Heart left ventricle (tissue), 16 donors: ENCODE measurements around the gene INPP4B. TPM values are rescaled to one million over a fixed set of nuclear protein-coding genes. Genes with fewer than 3 reads are reported as not detected.

Experiments used
- ATAC-seq, 4 donors: fragments of 200-7000 bp; cut with Tn5 transposase; one replicate each; pipeline ENCODE4 v1.9.1; 2020 to 2022; ENCODE audit warnings: moderate library complexity in 4 of 4, mild to moderate bottlenecking in 3 of 4, moderate number of reproducible peaks in 1 of 4
- DNase-seq, 5 donors: peaks; one replicate each; pipeline ENCODE4 v3.0.0-alpha.2; 2020
- H3K27ac ChIP-seq, 12 donors: fragments of 200-600 bp; sonication (generic) in 4 of 12; one replicate each; pipeline versions ENCODE4 v1.5.0 to v1.8.0; 2016 to 2022; ENCODE audit warnings: mild to moderate bottlenecking in 2 of 12
- H3K27me3 ChIP-seq, 9 donors: fragments of 200-600 bp; sonication (generic) in 2 of 9; one replicate each; pipeline versions ENCODE4 v1.5.1 to v1.8.0; 2016 to 2022; ENCODE audit warnings: mild to moderate bottlenecking in 3 of 9
- H3K36me3 ChIP-seq, 9 donors: fragments of 200-600 bp; sonication (generic) in 2 of 9; one replicate each; pipeline versions ENCODE4 v1.5.0 to v1.8.0; 2018 to 2022; ENCODE audit warnings: mild to moderate bottlenecking in 2 of 9
- H3K4me1 ChIP-seq, 12 donors: fragments of 200-600 bp; sonication (generic) in 4 of 12; one replicate each; pipeline versions ENCODE4 v1.5.0 to v1.8.0; 2016 to 2022; ENCODE audit warnings: mild to moderate bottlenecking in 3 of 12
- H3K4me3 ChIP-seq, 12 donors: fragments of 200-600 bp; sonication (generic) in 4 of 12; one replicate each; pipeline versions ENCODE4 v1.5.0 to v1.8.0; 2017 to 2022; ENCODE audit warnings: mild to moderate bottlenecking in 9 of 12, moderate library complexity in 4 of 12
- H3K9me3 ChIP-seq, 12 donors: fragments of 200-600 bp; sonication (generic) in 4 of 12; one replicate each; pipeline versions ENCODE4 v1.5.0 to v1.8.0; 2016 to 2022; ENCODE audit warnings: mild to moderate bottlenecking in 1 of 12
- CTCF ChIP-seq, 12 donors: fragments of 200-600 bp; sonication (generic) in 4 of 12; IDR thresholded peaks; one replicate each; pipeline versions ENCODE4 v1.5.0 to v1.8.0; 2018 to 2022; ENCODE audit warnings: antibody characterized with exemption in 12 of 12, mild to moderate bottlenecking in 5 of 12
- POLR2A ChIP-seq, 2 donors: fragments of 450-650 bp; IDR thresholded peaks; one replicate each; pipeline ENCODE4 v1.6.1; 2017; ENCODE audit warnings: antibody characterized with exemption in 2 of 2, mild to moderate bottlenecking in 2 of 2, moderate library complexity in 2 of 2
- WGBS, 4 donors: extraction: QIAGEN DNeasy Blood & Tissue Kit in 2 of 4; methylation state at CpG; one replicate each; pipeline versions ENCODE4 v1.1.5 to v1.1.7; 2013 to 2018; 5-methylcytosine and 5-hydroxymethylcytosine counted together
- intact Hi-C, 10 donors: fragments of 100-400 bp; cut with DNase I; formaldehyde crosslinking; loops; one replicate each; pipeline versions ENCODE4 v1.11.1 to v1.14.2; 2022
- polyA plus RNA-seq, 2 donors: library from polyadenylated mRNA; stranded (reverse); fragments of 200-250 nt; gene quantifications; one replicate each; pipeline ENCODE4 v1.2.3, GENCODE V29; 2013
- total RNA-seq, 9 donors: library from RNA; depleted of rRNA in 2 of 9; stranded (reverse); fragments of >200 nt in 2 of 9; fragmentation: NEBNext Ultra II Directional in 3 of 9; extraction: Animal tissue kit (Norgen Biotek cat#: 25700) in 3 of 9; gene quantifications; one replicate each; pipeline versions ENCODE4 v1.1.0 to v1.2.4, GENCODE V29; 2016 to 2023
- donor health status: ischemic (EF 13 %, LVEDD 7.1; RV severe dilation, severe dysfunction).
- donor health status: healthy with polysubstance abuse.
- donor health status: DM: no; HTN: yes; CAD: no.
- donor health status: DM: no; HTN: no; CAD: no.
- donor health status: ischemic (EF 25% LVEDD 6.9; RV normal size, moderate dysfunction).
- donor health status: ischemic (EF 25% LVEDD 5.7; RV mildly dilated, moderate dysfunction).
- donor health status: healthy.
- donor health status: DM: yes; HTN: yes; CAD: no.
- donor health status: ischemic (EF 35%, LVEDD 5.7; RV mildly dilated, moderate dysfunction).
- donor health status: nonischemic (EF 11% LVEDD 7.7; RV severe dilation, severe dysfunction).
- donor health status: DM: yes; HTN: yes; CAD: no.
- donor health status: PGD.
- donor health status: ischemic (EF 29% LVEDD 5.4; RV normal size, mild dysfunction).
- donor health status: nonischemic (EF 23%, LVEDD 6.1; RV moderate dilation, normal function).

The INPP4B gene
- total and polyA plus RNA-seq, 11 donors, result 5.5 to 128 (median 39.1) TPM

- ATAC-seq (peak in 2 of 4 donors; percentile 20 to 24), DNase-seq (no peak)
- no peak for TF ChIP-seq CTCF (IDR thresholded peaks at IDR 0.05)
- no peak for TF ChIP-seq POLR2A (IDR thresholded peaks at IDR 0.05)
- Histone ChIP-seq H3K9me3 (no peaks in the 10 kb centered on the region), H3K27ac (no peak overlapping the region), H3K4me1 (peaks cover 0 to 10% (median 0%) of the 10 kb centered on the region in 12 donors), H3K4me3 (no peak overlapping the region), H3K36me3 (no peaks in the 10 kb centered on the region), H3K27me3 (no peaks in the 10 kb centered on the region)
- intact Hi-C loops, result loop anchor here in 1 of 10 donors (5.0 kb wide), 1 partner anchor 172 kb away; no protein-coding TSS in a partner anchor
- WGBS, 4 donors, result 93 to 100% (median 94%) methylated on average over 1 to 4 of the region's 4 CpGs
Measured at GRCh38 chr4:142474398-142475087, 371.6 kb downstream of the INPP4B start.

- Histone ChIP-seq H3K27me3 (no peaks in the 10 kb centered on the region), H3K4me3 (no peak overlapping the region), H3K9me3 (no peaks in the 10 kb centered on the region), H3K36me3 (no peaks in the 10 kb centered on the region), H3K27ac (no peak overlapping the region), H3K4me1 (peaks cover 0 to 10% (median 0%) of the 10 kb centered on the region in 12 donors)
- 50 to 84% (median 72%) methylated on average over 1 to 4 of the region's 4 CpGs for WGBS, 4 donors
- peak in 2 of 4 donors; percentile 24 to 27 for ATAC-seq
- no peak for DNase-seq
- TF ChIP-seq CTCF (IDR thresholded peaks at IDR 0.05) (no peak), POLR2A (IDR thresholded peaks at IDR 0.05) (no peak)
- intact Hi-C loops, result no loop called here
Measured at GRCh38 chr4:142473960-142474338, 372.2 kb downstream of the INPP4B start.

GRCh38 chr4:142473218-142473959 is 372.7 kb downstream of the INPP4B start:
- 56 to 78% (median 65%) methylated on average over 5 of the region's 5 CpGs for WGBS, 4 donors
- intact Hi-C loops, result no loop called here
- DNase-seq (peak in 3 of 5 donors; percentile 35 to 51 (median 50)), ATAC-seq (peak; percentile 26 to 75 (median 64))
- H3K4me3 ChIP-seq, result no peak overlapping the region
- no peak for TF ChIP-seq POLR2A (IDR thresholded peaks at IDR 0.05)
- peak in 1 of 12 donors; percentile 6 for TF ChIP-seq CTCF (IDR thresholded peaks at IDR 0.05)
- peaks cover 0 to 10% (median 0%) of the 10 kb centered on the region in 12 donors for H3K4me1 ChIP-seq
- no peaks in the 10 kb centered on the region for H3K36me3 ChIP-seq
- no peaks in the 10 kb centered on the region for H3K9me3 ChIP-seq
- H3K27ac ChIP-seq, result no peak overlapping the region
- H3K27me3 ChIP-seq, result no peaks in the 10 kb centered on the region

- intact Hi-C loops, result no loop called here
- TF ChIP-seq POLR2A (IDR thresholded peaks at IDR 0.05) (no peak), CTCF (IDR thresholded peaks at IDR 0.05) (no peak)
- H3K9me3 ChIP-seq, result no peaks in the 10 kb centered on the region
- H3K4me1 ChIP-seq, result peaks cover 0 to 4% (median 0%) of the 10 kb centered on the region in 12 donors
- no peak overlapping the region for H3K4me3 ChIP-seq
- H3K27ac ChIP-seq, result no peak overlapping the region
- 87 to 96% (median 93%) methylated on average over 4 of the region's 4 CpGs for WGBS, 4 donors
- DNase-seq, result no peak
- no peaks in the 10 kb centered on the region for H3K27me3 ChIP-seq
- no peak for ATAC-seq
- H3K36me3 ChIP-seq, result no peaks in the 10 kb centered on the region
Measured at GRCh38 chr4:142467088-142467487, 379.0 kb downstream of the INPP4B start.
